Kidney glomerular epithelial cell (primary cell): ENCODE measurements around the gene FSD2.
A peak's percentile ranks its signal among the peaks of the same experiment; 100 is the strongest.

Source experiments
- DNase-seq: peaks from one replicate; lab custom pipeline; 2025; lab: John Stamatoyannopoulos, UW

FSD2 gene, protein sequence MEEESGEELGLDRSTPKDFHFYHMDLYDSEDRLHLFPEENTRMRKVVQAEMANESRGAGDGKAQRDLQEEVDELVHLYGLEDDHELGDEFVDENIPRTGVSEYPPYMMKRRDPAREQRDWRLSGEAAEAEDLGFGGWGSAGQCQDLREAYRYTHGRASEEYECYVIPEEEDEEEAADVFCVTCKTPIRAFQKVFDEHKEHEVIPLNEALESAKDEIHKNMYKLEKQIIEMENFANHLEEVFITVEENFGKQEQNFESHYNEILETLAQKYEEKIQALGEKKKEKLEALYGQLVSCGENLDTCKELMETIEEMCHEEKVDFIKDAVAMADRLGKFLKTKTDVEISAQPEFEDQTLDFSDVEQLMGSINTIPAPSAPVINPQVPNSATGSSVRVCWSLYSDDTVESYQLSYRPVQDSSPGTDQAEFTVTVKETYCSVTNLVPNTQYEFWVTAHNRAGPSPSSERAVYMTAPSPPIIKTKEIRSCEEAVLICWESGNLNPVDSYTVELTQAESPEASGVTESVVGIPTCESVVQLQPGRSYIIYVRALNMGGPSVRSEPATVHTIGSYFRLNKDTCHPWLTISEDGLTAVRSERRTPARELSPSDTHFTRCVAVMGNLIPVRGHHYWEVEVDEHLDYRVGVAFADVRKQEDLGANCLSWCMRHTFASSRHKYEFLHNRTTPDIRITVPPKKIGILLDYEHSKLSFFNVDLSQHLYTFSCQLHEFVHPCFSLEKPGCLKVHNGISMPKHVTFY

DNA sequence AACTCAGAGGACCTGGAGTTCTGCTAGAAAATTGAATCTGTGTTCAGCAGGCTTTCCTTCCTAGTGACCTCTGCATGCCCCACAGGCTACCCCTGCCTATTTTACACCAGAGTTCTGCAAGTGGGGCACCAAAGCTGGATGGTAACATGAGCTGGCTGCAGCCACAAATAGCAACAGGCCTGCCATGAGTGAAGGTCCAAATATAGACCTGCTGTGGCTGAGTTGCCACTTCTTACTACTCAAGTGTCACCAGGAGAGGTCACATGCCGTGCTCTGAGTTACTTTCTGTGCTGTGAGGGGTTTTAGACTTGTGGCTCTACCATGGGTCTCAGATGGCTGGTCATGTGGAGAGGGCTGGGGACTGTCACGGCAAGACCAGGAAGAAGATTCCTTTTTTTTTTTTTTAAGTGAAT, at the start of gene FSD2:
FSD2 (minus strand) TSS at position 76 of the 413 bp plus-strand sequence. CDS start 18,679 bp downstream, outside the sequence.
- DNase-seq, result no peak

DNA sequence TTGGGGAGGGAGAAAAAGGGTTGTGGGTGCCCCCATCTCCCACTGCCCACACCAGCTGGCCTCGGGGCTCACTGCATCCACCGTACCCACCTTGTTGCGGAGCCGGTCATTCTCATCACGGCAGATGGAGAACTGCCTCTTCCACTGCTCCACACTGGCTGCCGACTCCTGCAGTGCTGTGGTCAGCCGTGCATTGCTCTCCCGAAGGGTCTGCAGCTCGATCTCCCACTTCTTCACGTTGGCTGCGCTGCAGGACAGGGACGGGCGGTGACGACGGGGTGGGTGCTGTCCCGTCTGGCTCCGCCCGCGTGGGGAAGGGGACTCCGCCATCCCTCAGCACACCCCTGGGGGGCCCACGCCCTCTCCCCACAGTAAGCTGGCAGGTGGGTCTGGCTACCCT, 48.7 kb upstream of the FSD2 start:
- no peak for DNase-seq

DNA sequence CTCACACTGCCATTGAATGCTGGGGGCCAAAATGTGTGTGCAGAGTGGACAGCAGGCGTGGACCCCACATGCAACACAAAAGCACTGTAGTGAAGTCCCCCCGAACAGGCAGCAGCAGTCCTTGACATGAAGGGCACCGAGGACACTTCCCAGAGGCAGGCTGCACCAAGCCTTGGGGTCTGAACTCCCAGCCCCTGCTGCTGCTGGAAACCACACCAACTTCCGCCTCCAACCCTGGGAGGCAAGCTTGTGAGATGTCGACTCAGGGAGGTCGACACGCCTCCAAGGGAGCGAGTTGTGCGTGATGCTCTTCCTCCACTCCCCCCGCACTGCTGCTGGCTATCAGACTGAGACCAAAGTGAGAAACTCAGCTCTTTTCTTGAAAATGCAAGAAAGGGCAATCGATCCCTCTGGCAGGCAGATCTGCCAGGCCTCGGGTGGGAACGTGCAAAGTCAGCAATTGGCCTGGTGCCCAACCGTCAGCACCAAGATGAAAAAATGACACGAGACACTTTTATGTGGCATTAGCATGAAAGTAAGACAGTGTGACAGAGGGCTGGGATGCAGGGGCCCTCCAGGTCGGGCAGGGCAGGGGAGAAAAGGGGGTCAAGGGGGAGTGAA, 47.2 kb upstream of the FSD2 start:
- no peak for DNase-seq

DNA sequence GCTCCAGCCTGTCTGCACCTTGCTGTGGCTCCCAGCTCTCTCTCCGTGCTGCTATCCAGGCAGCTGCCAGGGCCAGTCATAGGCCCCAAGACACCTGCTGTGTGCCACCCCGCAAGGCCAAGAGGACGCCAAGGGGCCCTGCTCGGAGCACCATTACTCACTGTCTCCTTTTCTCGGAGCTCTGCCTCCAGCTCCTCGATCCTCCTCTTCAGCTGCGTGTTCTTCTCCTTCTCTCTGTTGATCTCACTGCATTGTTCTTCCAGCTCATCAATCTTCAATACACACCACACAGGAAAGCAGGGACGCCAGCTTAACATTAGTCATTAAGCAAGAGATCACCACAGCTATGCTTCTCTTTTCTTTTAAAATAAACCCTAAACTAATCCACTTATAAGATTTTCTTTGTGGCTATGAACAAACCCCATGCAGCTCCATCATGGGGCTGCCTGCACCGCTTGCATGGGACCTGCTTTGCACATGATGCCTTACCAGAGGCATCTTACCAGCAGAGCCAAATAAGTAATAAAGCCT, 46.2 kb upstream of the FSD2 start:
- DNase-seq, result no peak

DNA sequence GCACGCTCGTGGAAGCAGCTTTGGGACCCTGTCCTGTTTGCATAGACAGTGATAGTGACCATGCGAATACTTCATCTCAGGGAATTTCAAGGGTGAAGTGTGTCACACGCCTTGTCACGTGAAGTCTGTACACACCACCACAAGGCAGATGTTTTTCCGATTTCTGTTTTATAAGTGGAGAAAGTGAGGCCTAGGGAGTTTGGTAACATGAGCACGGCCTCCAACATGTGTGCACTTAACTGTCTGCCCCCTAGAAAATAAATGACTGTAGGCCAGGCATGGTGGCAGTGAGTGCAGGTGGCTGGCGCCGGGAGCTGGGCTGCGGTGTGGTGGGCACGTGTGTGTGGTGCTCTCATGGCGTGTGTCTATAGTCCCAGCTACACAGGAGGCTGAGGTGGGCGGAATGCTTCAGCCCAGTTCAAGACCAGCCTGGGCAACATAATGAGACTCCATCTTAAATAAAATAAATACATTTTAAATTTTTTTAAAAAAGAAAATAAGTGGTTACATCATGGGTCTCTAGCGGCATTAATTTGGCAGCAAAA, 45.5 kb upstream of the FSD2 start:
- no peak for DNase-seq

DNA sequence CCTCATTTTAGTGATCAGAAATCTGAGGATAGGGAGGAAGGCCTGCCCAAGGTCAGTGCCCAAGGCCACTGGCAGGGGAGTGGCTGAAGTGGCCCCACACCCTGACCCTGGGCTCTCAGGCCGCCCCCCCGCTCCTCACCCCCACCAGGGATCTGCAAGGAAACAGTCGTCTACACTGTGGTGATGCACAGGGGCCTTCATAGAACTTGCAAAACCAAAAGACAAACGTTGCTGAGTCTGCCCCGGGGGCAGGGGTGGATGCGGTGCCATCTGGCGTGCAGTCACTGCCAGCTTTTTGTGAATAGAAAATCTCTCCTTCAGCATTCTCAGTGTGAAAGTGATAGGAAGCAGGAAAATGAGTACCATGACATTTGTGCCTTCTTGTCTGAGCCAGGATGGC, 44.9 kb upstream of the FSD2 start:
- no peak for DNase-seq

DNA sequence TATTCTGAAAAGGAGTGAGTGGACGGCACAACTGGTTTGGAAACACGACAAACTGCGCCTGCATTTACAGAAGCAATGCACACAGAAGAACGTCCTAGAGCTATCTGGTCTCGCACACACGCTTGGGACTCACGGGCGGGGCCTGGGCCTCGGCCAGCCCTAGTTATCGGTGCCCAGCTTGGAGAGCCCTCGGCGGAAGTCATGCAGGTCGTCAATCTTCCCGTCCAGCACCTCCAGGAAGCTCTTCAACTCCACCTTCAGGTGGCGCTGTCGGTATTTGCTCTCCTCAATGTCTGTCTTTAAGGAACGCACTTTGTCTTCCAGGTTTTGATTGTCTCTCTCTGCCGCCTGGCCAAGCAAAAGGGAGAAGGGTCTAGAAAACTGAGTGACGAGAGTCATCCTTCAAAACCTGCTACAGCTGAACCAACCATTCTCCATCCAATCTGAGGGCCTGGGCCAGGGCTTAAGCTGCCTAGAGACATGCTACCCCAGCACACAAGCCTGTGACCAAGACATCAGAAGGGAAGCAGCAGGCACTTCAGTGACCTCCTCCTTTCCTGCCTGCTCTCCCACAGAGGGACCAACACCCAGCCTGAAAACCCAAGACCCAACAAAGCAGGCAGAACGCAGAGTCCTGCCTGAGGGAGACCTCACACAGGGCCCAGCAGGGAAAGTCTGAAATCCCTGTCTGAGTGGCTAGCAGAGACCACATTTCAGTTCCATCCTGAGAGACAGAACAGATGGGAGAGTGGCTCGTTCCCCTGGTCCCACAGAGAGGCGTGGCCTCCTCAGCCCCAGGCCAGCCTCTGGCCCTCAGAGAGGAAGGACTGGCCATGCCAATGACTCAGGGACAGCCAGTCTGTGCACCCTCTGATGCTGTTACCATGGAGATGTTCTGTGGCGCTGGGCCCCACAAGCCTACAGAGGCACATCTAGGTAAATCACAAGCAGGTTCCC, 44.0 kb upstream of the FSD2 start:
- peak; percentile 73 for DNase-seq

DNA sequence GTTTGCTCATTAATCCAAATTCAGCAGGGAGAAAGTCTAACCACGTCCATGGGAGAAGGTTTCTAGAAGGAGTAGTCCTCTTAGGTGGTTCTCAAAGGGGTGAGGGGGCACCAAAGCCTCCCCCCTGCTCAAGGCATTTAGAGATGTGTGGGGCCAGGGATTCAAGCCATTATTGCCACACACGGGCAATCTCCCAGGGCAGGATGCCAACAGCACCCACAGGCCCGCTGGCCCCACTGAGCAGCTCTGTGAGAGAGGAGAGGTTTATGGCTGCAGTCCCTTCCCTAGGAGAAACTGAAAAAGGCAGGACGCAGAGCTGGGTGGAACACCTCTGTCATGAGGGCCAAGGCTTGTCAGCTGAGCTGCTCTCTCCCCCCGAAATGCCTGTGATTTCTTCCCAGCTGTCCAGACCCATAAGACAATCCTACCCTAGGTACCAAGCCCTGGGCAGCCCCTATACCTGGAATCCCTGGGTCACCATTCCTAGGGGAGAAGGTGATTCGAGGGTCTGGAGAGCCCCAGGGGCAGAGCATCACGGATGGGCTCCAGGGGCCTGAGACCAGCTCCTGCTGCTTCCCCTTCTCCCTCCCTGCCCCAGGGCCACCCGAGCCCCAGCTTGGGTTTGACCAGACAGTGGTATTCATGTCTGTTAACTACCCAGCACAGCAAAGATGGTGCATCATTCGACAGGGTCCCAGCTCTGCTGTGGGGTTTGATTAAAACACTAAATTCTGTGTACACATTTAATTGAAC, 42.5 kb upstream of the FSD2 start:
- DNase-seq, result no peak

DNA sequence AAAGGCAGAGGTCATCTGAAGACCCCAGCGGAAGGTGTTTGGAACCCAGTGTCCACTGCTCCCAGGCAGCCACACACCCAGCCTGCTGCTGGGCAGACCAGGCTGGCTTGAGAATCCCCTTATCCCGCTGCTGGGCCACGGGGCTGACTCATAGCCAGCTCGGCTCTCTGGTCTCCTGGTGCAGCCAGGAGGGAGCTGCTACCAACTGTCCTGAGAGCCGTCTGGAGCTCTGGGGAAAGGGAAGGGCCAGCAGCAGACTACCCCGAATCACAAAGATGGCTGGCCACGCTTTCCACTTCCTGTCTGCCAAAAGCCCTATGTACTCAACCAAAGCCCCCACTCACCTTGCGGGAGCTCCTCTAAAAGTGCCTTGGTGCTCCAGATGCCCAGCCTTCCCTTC, 41.8 kb upstream of the FSD2 start:
- no peak for DNase-seq

DNA sequence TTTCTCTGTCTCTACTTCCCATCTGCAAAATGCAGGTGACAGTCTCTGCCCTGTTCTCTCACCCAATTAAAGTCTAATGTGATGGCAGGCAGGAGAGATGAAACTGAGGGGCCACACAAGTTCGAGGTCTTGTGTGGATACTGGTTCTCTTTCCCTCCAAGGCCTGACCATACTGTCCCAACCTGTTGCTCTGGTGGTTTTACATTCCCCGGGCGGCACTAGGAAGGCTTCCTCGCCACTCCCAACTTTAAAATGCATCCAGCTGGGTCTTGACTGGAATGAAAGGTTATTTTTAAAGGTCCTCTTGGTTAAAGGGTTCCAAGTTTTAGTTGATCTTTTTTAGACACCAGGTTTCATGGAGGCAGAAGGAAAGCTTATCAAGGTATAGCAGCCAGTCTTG, 40.8 kb upstream of the FSD2 start:
- DNase-seq, result no peak

DNA sequence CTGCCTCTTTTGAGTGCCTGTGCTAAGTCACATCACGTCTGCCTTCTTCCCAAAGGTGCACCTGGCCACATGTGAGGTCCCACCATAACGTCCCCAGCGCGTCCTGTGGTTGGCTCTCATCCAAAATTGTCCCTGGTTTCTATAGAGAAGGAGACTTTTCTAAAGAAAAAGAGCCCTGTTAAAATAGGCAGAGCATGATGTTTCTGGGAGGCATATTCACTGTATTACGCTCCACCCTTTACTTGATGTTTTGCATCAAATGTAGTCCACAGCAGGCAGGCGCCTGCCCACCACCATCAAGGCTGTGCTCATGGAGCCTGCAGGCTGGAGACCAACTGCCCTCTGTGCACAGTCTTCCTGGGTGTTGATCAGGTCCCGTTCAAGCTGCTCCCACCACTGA, 39.8 kb upstream of the FSD2 start:
- DNase-seq, result no peak

DNA sequence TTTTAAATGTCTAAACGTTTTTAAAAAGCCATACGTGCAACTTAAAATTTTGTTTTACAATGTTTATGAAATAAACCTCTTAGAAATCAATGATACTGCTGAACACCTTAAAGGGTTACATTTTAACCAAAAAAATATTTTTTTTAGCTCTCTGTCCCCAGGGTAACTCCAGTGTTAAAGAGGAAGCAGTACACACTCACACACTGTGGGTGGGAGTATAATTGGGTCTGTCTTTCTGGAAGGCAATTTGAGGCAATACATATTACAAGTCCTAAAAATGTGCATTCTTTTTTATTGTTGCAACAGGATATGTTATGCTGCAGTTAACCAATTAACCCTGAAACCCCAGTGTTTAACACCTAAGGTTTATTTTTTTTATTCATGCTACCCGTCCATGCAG, 37.7 kb upstream of the FSD2 start:
- no peak for DNase-seq

DNA sequence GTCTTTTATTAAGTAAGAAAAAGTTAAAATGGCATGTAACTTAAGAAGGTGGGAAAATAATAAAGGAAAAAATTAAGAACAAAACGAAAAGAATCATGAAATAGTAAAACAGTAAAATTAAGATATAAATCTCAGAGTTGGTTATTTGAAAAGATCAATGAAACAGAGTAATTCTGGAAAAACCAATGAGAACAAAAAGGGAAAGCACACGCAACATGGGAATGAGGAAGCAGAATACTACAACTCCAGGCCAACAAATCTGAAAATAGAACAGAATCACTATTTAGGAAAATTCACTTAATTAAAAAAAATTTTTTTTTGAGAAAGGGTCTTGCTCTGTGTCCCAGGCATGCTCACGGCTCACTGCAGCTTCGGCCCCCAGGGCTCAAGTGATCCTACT, 34.3 kb upstream of the FSD2 start:
- DNase-seq, result no peak

DNA sequence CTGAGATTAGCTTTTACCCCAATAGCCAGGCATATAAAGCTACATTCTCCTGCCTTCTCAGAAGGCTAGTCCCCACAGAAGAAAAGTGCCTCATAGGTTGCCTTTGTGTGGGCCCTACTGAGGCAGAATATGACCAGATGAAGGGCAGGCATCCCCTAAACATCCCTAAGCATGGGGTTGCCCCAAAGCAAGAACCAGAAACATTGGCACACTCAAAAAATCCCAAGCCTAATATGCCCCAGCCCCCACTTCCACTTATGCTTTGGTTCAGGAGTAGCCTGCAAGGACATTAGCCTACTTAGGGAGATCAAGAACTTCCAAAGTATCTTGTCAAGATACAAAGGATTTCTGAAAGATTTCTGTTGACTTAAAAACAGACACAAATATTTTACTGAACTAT, 33.3 kb upstream of the FSD2 start:
- DNase-seq, result no peak

DNA sequence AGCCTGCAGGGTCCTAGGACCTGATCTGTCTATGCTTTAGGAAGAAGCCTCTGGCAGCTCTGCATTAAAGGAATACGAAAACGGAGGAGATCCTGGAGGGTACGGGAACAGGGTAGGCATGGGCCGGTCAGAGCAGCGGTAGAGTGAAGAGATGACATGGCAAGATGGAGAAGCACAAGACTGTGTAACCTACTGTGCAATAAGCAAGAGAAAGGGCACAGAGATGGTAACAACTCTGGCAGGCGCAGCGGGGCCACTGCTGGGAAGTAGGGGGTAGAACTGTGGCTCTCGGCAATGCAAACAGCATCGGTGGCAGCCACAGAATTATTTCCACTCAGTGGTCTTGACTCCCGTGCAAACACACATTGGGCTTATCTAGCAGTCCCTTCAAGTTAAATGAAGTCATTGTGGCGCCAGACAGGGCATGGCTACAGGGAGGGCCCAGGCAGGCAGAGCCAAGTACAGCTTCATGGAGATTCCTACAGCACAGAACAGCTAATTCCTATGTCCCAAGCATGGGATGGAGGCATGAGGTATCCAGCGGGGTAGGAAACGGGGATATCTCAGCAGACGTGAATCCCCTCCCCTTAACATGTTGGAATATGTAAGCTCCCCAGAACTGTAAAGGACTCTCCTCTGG, 32.3 kb upstream of the FSD2 start:
- DNase-seq, result no peak

DNA sequence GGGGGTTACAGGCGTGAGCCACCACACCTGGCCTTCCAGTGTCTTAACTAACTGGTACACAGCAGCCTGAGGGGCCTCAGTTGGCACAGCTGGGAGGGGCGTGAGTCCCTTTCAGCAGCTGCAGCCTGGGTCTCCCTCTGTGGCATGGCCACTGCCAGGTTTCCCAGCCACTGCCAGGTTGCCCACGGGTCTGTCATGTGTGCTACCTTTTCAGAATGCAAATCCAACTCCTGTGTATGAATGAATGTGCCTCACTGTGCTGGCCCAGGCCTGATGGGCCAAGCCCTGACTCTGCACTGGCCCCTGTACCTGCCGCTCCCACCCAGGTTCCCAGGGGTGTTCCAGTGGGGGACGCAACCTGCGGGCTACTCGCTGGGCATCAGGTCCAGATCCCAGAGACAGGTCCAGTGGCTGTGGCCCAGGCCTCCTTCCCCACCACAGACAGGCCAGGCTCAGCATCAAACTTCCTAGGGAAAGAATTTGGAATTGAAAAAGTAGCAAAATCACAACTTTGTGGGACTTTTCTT, 29.6 kb upstream of the FSD2 start:
- DNase-seq, result no peak

DNA sequence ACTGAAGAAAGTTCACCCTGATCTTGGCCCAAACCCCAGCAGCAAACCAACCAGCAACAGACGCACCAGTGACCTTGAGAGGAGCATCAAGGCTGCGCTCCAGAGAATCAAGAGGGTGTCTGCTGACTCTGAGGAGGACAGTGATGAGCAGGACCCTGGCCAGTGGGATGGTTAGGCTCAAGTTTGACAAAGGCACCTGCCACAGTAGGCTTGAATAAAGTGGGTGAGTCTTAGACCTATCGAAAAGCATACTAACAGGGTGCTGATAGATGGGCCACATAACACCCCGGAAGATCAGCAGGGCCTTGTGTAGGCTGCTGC, 27.5 kb upstream of the FSD2 start:
- DNase-seq, result no peak

DNA sequence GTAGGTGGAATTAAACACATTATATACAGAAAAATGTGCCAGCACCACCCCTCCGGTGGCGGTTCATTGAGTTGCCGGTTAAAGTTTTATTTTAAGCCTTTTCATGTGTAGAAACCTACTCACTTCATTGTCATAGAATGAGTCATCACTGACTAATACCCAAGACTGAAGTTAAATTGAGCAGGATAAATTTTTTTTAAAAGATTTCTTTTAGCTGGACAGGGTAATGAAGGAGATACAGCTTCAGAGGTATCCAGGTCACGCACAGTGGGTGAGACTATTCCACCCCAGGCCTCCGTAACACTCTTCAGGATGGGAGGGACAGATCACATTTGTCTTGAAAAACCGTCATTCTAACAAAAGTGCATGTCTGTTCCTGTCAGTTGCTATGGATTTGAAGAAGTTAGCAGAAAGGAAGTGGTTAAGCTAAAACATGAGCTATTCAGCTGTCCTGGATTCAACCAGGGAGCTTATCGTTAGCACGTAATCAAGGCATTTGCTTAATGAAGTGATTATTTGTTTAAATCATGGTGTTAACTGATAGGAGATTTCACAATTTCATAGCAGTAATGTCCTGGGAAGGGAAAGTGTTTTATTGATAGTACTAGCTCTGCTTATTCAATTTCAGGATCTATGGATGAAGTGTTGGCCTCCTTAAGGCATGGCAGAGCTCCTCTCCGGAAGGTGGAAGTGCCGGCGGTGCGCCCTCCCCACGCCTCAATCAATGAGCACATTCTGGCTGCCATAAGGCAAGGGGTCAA, 26.9 kb upstream of the FSD2 start:
- DNase-seq, result peak; percentile 90

DNA sequence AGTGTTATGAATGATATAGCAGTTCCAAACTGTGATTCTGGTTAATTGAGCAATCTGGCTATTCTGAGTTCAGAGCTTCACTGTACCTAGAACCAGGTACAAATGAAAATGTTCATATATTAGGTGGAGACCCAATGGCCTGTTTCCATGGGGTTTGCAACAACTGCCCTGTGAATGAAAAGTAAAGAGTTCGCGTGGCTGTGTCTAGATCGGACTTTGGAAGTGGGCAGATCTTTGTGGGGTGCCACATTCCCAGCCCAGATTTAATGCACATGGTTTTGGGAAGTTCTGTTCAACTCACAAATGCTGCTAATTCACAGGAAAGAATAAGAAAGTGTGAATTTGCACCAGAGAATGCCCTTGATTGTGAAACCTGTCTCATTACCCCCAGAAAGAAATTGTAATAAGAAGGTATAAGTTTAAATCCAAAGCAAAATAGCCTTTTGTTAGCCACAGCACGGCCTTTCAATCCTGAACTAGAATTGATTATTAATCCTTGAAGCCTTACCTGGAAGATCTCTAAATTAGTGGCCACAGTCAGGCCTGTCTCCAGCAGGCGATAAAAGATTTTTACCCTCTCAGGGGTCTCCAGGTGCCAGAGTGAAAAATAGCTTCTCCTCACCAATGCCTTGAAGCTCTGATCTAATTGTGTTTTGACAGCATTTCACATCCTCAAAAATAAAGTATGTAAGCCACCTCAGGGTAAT, 26.2 kb upstream of the FSD2 start:
- no peak for DNase-seq
